Measurements from ENCODE around the gene PRDM15. TPM values are rescaled to one million over a fixed set of nuclear protein-coding genes. Genes with fewer than 3 reads are reported as not detected.

Gene PRDM15
- total RNA-seq, 1 donor from 2014 or later = 16.2 TPM

DNA sequence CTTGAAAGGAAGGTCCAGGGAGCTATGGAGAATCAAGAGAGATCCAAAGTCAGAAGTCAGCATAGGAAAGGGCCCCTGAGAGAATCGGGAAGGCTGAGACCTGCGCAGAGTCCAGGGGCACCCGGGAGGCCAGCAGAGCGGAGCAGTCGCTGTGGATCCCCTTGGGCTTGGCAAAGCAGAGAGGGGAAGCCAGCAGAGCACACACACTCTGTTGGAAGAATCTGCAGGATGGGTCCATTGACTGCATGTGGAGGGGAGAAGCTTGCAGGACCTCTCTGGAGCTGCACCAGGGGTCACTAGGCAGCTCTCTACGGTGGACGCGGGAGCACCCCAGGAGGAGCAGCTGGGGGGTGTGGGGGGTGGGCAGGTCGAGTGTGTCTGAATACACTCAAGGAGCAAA lies 118.7 kb downstream of the PRDM15 start:
- Mint-ChIP-seq H3K27me3 (no peaks in the 10 kb centered on the region), H3K4me3 (ENCODE audit: low read depth) (no peak overlapping the region), H3K27ac (peak overlapping the region; percentile 34), H3K4me1 (ENCODE audit: low read depth) (peaks cover 50% of the 10 kb centered on the region), H3K9me3 (ENCODE audit: low read depth) (no peaks in the 10 kb centered on the region), H3K36me3 (ENCODE audit: insufficient read depth) (peaks cover 10% of the 10 kb centered on the region)
- TF ChIP-seq CTCF (IDR thresholded peaks at IDR 0.05; ENCODE audit: unreplicated experiment) = no peak
- DNase-seq (ENCODE audit: low spot score, unreplicated experiment) = no peak

DNA sequence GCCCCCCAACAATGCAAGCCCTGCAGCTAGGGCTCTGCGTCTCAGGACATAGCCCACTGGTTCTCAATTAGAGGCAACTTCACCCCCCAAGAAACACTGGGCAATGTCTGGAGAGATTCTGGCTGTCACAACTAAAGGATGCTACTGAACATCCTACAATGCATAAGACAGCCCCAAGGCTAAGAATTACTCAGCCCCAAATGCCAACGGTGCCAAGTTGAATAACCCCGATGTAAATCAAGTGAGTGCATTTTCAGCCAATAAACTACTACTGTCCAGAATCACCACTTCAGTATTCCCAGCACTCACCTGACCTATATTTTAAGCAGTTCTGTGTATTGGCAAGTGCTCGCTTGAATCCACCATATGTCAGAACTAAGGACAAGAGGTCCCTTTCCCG lies 119.2 kb downstream of the PRDM15 start:
- no peak for TF ChIP-seq CTCF (IDR thresholded peaks at IDR 0.05; ENCODE audit: unreplicated experiment)
- H3K36me3 Mint-ChIP-seq (ENCODE audit: insufficient read depth) = peaks cover 11% of the 10 kb centered on the region
- DNase-seq (ENCODE audit: low spot score, unreplicated experiment) = no peak
- H3K9me3 Mint-ChIP-seq (ENCODE audit: low read depth) = no peaks in the 10 kb centered on the region
- peak overlapping the region; percentile 49 for H3K27ac Mint-ChIP-seq
- H3K4me3 Mint-ChIP-seq (ENCODE audit: low read depth) = no peak overlapping the region
- no peaks in the 10 kb centered on the region for H3K27me3 Mint-ChIP-seq
- peaks cover 45% of the 10 kb centered on the region for H3K4me1 Mint-ChIP-seq (ENCODE audit: low read depth)

DNA sequence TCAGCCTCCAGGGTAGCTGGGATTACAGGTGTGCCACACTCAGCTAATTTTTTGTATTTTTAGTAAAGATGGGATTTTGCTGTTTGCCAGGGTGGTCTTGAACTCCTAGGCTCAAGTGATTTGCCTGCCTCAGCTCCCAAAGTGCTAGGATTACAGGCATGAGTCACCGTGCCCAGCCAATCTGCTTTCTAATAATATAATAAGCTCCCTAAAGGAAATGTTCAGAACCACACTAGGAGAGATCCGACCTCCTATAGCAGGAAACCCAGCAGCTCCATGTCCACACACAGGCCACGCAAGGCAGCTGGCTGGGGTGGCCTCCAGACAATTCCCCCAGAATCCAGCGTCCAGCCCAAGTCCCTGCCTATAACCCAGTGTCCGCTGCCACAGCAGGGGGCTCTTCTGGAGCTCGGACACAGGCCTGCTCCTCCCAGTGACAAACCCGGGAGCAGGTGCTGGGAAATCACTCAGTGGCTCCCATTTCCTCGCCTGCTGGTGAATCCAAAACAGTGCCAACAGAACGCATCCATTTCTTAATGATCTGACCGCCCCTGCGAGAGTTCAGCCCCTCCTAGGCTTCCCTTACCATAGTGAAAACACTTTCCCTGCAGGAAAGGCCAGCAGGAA lies 119.8 kb downstream of the PRDM15 start:
- peaks cover 39% of the 10 kb centered on the region for H3K4me1 Mint-ChIP-seq (ENCODE audit: low read depth)
- H3K27ac Mint-ChIP-seq = peak overlapping the region; percentile 49
- no peaks in the 10 kb centered on the region for H3K9me3 Mint-ChIP-seq (ENCODE audit: low read depth)
- no peak overlapping the region for H3K4me3 Mint-ChIP-seq (ENCODE audit: low read depth)
- no peak for TF ChIP-seq CTCF (IDR thresholded peaks at IDR 0.05; ENCODE audit: unreplicated experiment)
- peaks cover 11% of the 10 kb centered on the region for H3K36me3 Mint-ChIP-seq (ENCODE audit: insufficient read depth)
- no peak for DNase-seq (ENCODE audit: low spot score, unreplicated experiment)
- H3K27me3 Mint-ChIP-seq = no peaks in the 10 kb centered on the region

GRCh38 chr21:41758550-41758949 lies 120.6 kb downstream of the PRDM15 start:
- DNase-seq (ENCODE audit: low spot score, unreplicated experiment) = no peak
- Mint-ChIP-seq H3K27ac (no peak overlapping the region), H3K9me3 (ENCODE audit: low read depth) (no peaks in the 10 kb centered on the region), H3K27me3 (no peaks in the 10 kb centered on the region), H3K4me3 (ENCODE audit: low read depth) (no peak overlapping the region), H3K4me1 (ENCODE audit: low read depth) (peaks cover 37% of the 10 kb centered on the region), H3K36me3 (ENCODE audit: insufficient read depth) (peaks cover 11% of the 10 kb centered on the region)
- TF ChIP-seq CTCF (IDR thresholded peaks at IDR 0.05; ENCODE audit: unreplicated experiment) = no peak

- Mint-ChIP-seq H3K36me3 (ENCODE audit: insufficient read depth) (peaks cover 13% of the 10 kb centered on the region), H3K4me3 (ENCODE audit: low read depth) (no peak overlapping the region), H3K27me3 (no peaks in the 10 kb centered on the region), H3K9me3 (ENCODE audit: low read depth) (no peaks in the 10 kb centered on the region), H3K27ac (no peak overlapping the region), H3K4me1 (ENCODE audit: low read depth) (peaks cover 33% of the 10 kb centered on the region)
- no peak for DNase-seq (ENCODE audit: low spot score, unreplicated experiment)
- TF ChIP-seq CTCF (IDR thresholded peaks at IDR 0.05; ENCODE audit: unreplicated experiment) = no peak
These were observed 123.0 kb downstream of the PRDM15 start for GRCh38 chr21:41755934-41756773.

All from progenitor cell of endocrine pancreas (in vitro differentiated cells).